KOPT-K1 (cell line): Measurements from ENCODE around the gene OR2AG1.
"Not testable (repeated sequence)": the region's sequence is repeated elsewhere in the genome, so short reads cannot be mapped to it uniquely, and the experiment has no call there.

Source experiments
- H3K27ac ChIP-seq: fragments of 200-600 bp; sonication (generic); 2 replicates; pipeline ENCODE4 v1.5.1; 2016; ENCODE audit warnings: antibody characterized with exemption, mild to moderate bottlenecking, low read depth, low read length; ENCODE audit not compliant: poor library complexity, severe bottlenecking
- H3K36me3 ChIP-seq: fragments of 200-600 bp; sonication (generic); 2 replicates; pipeline ENCODE4 v1.5.1; 2017; ENCODE audit warnings: antibody characterized with exemption, mild to moderate bottlenecking, low read length, moderate library complexity; ENCODE audit not compliant: insufficient read depth
- H3K9me3 ChIP-seq: fragments of 200-600 bp; sonication (generic); 2 replicates; pipeline ENCODE4 v1.5.1; 2017; ENCODE audit warnings: antibody characterized with exemption, low read length, mild to moderate bottlenecking; ENCODE audit not compliant: insufficient read depth, poor library complexity, severe bottlenecking

Gene OR2AG1

DNA sequence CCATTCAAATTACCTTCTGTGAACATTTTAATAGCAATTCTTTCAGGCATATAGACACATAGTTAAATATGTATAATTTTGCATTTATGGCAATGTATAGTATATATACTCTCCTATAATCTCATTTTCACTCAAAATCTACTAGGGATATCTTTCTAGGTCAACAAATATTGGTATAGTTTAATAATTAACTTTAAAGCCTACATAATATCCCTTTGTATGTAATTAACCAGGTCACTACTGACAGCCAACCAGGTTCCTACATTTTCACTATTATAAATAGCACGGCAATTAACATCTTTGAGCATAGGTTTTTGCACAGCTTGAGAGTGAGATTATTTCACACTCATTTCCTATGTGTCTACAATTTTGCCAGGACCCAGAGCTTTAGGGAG is 26.9 kb upstream of the OR2AG1 start:
- Histone ChIP-seq H3K36me3 (no peaks in the 10 kb centered on the region), H3K27ac (no peak overlapping the region), H3K9me3 (no peaks in the 10 kb centered on the region)

DNA sequence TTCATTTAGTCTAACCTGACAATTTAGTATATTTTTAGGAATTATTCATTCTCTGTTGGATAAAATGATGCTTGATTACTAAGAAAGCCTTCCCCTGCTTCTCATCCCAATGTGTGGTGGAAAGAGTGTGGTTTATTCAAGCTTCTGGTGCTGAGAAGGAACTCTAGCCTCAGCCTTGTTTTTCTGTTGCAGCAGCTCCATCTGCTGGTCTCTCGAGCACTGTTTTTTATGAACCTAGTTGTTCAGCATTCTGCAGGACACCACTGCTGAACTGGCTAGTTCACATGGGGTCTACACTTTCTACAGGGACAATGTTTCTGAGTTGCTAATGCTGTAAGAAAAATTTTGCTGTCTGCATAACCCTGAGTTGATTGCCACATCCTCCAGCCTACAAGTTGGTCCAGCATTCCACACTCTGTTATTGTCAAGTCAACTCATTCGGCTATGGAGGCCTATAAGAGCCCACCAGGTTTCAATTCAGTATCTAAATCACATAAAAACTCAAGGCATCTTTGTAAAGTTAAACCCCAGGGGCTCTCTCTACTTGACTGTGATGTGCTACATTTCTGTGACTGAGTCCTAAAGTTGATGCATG is 25.4 kb upstream of the OR2AG1 start:
- H3K27ac ChIP-seq = no peak overlapping the region

DNA sequence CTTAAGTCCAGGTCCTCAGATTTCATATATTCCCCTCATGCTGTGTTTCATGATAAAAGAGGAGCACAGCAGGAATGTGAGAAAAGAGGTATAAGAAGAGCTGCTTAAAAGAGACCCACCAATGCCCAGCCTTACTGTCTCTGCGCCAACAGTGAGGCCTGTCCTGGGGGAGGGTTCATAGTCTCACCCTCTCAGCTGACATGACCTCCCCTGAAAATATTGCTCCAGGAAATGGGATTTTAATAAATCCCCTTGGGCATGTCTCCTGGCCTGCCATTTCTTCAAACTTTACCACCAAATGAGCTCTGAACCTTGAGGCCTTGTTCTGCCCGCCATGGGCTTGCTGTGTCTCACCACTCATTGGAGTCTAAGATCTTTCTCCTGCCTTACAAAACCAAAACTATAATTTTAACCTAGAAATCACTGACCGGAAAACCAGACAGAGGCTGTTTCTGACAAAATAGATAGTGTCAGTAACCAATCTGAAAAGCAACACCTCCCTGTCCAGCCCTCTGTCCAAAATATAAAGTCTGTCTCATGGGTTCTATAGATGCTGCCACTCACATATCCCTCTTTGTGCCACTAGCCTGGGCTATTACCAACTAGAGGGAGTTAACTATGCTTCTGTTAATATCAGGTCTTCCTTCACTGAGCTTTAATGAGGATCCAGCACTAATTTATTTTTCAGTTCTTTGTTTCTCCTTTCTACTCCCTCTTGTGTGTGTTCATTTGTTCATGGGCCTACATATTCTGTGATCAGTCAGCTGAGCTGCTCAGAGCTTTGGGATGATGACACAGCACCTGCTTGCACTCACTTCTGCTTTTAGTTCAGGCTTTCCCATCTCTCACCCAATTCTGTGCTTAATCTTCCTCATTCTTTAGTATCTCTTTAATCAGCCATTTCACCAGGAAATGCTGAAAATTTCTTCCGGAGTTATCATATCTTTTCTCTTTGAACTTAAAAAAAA is 10.6 kb upstream of the OR2AG1 start, which contains the start of gene OR2AG2:
TSS of gene OR2AG2 (minus strand) at position 51 of the 968 bp plus-strand sequence. CDS start 3,019 bp downstream, outside the sequence.
- Histone ChIP-seq H3K9me3 (no peaks in the 10 kb centered on the region), H3K36me3 (no peaks in the 10 kb centered on the region), H3K27ac (no peak within 1 kb of the TSS)

More for the DNA sequence above, 25.4 kb upstream of the OR2AG1 start:
- Histone ChIP-seq H3K36me3 (no peaks in the 10 kb centered on the region), H3K9me3 (no peaks in the 10 kb centered on the region)

DNA sequence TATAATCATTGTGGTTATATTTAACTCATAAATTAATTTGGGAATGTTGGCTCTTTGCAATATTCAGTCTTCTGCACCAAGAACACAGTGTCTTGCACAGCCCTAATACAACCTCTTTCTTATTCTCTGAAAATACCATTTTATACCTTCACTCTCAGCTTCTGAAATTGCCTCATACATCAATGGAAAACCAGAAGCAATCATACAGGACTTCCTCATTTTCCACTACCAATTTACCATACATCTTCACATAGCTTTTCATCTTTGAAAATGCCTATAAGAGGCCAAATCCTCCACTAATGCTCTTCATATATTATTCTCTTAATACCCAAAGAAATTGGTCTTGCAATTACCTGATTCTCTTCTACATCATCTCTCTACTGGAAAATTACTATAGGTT is 4.3 kb upstream of the OR2AG1 start:
- Histone ChIP-seq H3K9me3 (no peaks in the 10 kb centered on the region), H3K27ac (no peak overlapping the region), H3K36me3 (no peaks in the 10 kb centered on the region)

DNA sequence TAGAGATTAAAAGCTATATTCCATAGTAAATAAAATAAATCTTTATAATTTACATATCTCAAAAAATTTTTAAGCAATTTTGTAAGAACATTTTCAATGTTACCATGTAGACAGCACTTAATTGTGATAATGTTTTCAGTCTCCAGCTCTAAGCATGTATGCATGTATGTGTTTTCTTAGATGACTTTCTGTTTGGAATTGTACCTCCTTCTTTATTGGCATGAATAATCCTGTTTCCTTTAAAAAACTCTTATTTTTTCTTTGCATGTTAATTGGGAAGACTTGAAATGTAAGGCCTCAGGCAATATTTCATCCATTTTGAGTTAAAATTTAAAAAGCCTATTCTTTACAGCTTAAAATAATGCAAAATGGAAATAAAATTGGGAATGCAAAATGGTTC is 2.0 kb upstream of the OR2AG1 start:
- Histone ChIP-seq H3K9me3 (no peaks in the 10 kb centered on the region), H3K36me3 (no peaks in the 10 kb centered on the region), H3K27ac (no peak overlapping the region)

DNA sequence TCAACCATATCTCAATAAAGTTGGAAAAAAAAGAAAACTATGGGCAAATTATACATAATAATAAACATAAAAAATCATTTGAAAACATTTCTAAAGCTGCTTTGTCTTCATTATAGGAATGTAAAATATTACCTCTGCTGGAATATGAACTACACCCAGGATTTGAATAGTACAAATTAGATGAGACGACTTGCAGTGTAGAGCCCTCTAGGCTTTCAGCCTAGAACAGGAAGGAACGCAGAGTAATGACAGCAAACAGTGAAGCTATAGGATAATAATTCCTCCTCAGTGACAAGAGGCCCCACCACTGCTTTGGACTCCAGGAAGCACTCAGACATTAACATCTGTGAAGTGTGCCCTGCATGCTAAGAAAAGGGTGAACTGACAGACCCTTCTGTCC is 7.7 kb downstream of the OR2AG1 start:
- H3K36me3 ChIP-seq = no peaks in the 10 kb centered on the region
- H3K27ac ChIP-seq = no peak overlapping the region
- no peaks in the 10 kb centered on the region for H3K9me3 ChIP-seq

DNA sequence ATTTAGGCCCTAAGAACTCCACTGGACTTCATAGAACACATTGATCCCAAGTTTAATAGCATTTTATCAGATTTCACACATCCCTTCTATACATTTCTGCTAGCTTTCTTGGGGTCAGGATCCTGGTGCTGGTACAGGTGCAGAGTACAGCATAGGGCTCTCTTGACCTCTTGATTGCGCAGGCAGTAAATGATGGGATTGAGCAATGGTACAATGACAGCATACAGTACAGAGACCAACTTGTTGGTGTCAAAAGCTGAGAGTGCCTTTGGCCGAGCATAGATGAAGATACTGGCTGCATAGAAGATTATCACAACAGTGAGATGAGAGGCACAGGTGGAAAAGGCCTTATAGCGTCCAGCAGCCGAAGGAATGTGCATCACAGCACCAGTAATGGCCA is 11.8 kb downstream of the OR2AG1 start:
- H3K27ac ChIP-seq = no peak overlapping the region
- H3K36me3 ChIP-seq = no peaks in the 10 kb centered on the region
- H3K9me3 ChIP-seq = no peaks in the 10 kb centered on the region

DNA sequence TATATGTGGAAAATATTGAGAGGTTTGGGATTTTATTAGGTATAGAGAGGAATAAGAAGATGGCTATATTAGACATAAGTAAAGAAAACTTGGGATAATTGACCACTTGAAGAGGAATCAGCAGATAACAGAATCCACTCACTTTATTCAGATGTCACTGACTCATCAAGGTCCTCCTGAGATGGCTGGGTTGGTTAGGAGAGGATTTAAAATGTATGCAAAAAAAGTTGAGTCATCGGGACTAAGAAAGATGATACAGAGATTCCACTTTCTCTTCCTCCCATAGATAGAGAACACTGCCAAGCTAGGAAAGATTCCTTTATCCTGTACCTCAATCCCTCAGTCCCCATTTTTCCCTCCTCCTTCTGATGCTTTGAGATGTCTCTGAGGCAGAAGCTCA is 16.6 kb downstream of the OR2AG1 start, which contains the start of gene OR6A2:
TSS of gene OR6A2 (minus strand) at position 288 of the 400 bp plus-strand sequence. CDS start 3,981 bp downstream, outside the sequence.
- Histone ChIP-seq H3K36me3 (no peaks in the 10 kb centered on the region), H3K9me3 (no peaks in the 10 kb centered on the region), H3K27ac (no peak within 1 kb of the TSS)

DNA sequence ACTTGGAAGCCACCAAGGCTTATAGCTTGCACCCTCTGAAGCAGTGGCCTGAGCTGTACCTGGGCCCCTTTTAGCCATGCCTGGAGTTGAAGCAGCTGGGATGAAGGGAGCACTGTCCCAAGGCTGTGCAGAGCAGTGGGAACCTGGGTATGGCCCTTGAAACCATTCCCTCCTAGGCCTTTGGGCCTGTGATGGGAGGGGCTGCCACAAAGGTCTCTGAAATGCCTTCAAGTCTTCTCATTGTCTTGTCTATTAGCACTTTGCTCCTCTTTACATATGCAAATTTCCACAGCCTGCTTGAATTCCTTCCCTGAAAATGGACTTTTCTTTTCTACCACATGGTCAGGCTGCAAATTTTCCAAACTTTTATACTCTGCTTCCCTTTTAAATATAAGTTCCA is 18.3 kb downstream of the OR2AG1 start:
- H3K9me3 ChIP-seq, H3K27ac ChIP-seq, H3K36me3 ChIP-seq: not testable (repeated sequence)

DNA sequence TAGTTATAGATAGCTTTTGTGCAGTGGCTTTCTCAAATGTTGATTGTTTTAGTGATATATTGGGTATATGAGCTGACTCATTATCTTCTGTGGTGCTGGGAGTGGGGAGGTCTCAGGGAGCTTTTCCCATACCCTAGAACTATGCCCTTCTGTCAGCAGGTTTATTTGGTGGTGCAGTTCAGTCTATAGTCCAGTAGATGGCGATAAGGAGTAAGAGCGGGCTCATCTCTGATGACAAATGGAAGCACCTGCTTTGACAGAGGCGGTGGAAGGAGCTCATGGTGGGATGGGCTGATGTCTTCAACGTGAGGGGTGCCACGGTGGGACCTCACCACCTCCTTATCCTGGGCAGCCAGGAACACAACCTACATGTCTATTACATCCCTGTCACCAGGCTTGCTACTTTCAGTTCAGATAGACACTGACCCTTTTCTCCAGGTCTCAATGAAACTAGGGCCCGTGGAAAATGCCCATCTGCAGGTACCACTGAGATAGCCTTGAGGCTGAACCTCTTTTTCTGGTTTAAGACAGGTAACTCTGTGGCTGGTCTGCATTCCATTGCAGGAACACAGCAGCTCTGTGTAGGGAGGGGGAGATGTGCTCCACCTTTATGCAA is 29.7 kb downstream of the OR2AG1 start:
- Histone ChIP-seq H3K9me3 (no peaks in the 10 kb centered on the region), H3K36me3 (no peaks in the 10 kb centered on the region), H3K27ac (no peak overlapping the region)

DNA sequence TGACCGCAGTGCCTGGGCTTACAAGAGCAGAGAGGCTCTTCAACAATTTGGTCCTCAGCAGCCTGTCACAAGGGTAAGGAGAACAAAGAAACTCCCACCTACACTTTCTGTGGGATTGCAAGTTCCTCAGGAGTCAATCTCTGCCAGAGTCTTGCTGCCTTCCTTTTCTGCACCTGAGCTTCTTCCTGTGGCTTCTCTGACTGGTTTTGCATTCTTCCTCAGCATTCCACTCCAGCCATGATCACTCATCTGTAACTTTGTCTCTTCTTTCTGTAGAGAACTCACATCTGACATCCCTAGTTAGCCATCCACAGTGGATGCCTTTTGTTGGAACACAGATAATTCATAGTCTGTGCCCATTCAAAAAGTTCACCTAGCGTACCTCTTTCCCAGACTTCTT is 30.8 kb downstream of the OR2AG1 start:
- Histone ChIP-seq H3K9me3 (peaks cover 9% of the 10 kb centered on the region), H3K36me3 (no peaks in the 10 kb centered on the region), H3K27ac (no peak overlapping the region)

DNA sequence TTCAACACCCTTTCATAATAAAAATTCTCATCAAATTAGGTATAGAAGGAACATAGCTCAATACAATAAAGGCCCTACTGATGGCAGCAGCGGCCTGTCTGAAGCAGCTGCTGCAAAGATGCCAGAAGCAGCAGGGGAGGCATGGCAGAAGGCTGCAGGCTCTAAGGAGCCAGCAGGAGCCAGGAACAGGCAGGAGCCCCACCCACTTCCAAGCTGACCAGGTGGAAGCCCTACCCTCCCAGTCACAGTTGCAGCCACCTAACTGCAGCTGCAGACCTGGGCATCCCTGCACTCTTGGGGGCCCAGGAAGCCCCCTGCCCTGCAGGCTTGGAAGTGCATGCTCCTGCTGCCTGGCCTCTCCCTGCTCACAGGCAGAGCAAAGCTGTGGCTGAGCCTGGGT is 34.9 kb downstream of the OR2AG1 start:
- Histone ChIP-seq H3K27ac (no peak overlapping the region), H3K9me3 (peaks cover 27% of the 10 kb centered on the region), H3K36me3 (no peaks in the 10 kb centered on the region)

DNA sequence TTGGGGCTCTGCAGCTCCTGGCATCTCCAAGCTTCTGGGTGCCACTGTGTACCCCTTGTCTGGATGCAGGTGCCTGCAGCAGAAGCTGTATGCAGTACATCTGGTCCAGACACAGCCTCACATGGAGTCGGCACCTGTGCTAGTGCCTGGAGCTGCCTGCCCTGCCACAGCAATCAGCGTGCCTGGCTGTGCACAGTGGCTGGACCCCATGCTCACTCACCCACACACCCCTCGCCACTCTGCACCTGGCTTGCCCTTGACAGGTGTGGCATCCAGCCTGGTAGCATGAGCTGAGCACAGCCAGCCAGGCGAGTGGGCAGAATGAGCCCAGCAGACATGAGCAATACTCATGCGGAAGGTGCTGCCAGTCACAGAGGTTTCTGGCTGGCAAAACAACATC is 36.1 kb downstream of the OR2AG1 start:
- Histone ChIP-seq H3K36me3 (no peaks in the 10 kb centered on the region), H3K27ac (no peak overlapping the region), H3K9me3 (peaks cover 27% of the 10 kb centered on the region)

DNA sequence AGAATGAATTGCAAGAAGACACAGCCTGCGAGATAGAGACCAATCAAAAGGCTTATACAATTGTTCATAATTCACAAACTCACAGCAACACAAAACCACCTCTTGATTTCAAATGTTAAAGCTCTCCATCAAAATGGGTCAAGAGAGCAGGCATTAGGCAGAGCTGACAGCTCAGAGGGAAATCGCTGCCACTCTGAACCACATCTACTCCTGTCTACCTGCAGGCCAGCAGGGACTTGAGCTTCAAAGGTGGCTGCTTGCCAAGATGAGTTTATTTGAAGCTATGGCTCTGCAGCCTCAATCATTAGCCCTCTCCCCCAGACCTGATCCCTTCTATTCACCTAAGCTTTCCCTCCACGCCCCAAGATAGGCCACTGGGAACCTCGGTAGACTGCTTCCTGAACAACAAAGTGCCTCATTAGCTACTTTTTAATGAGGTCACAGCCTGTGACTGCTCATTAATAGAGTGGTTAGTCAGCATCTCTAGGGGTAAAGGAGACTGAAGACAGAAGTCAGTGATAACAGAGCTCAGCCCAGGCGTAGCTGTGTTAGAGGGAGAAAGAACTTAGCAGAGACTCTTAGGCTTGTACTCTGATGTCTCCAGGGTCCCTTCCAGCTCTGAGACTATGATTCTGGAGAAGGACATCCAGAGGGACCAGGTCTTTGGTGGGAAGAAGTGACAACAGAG is 41.5 kb downstream of the OR2AG1 start:
- Histone ChIP-seq H3K36me3 (no peaks in the 10 kb centered on the region), H3K9me3 (peaks cover 12% of the 10 kb centered on the region), H3K27ac (no peak overlapping the region)

DNA sequence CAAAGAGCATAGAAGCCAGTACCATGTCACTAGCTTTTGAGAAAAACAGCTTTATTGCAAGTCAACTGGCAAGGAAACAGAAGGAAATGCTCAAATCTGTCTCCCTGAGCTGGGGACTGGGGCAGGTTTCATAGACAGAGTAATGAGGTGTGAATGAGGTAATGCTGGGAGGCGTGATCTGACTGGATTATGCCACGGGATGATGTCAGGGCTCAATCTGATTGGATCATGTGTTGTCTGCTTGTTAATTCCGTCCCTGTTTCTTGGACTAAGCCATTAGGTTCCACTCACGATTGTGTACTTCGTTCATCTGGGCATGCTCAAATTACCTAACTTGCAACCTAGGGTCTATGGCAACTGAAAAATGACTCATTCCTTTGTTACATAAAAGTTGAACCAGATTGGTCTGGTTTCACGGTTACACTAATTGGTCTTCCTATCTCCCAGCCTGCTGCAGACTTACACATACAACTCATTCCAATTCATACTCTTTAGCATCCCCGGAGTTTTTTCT is 42.5 kb downstream of the OR2AG1 start:
- Histone ChIP-seq H3K27ac (no peak overlapping the region), H3K9me3 (peaks cover 6% of the 10 kb centered on the region), H3K36me3 (no peaks in the 10 kb centered on the region)
